GM21360 (cell line): ENCODE measurements around the gene ADARB2.

Source experiments
- ATAC-seq: cut with Tn5 transposase; IDR thresholded peaks from one replicate; pipeline ENCODE4 v1.9.1; 2021; ENCODE audit warnings: mild to moderate bottlenecking, moderate library complexity; ENCODE audit not compliant: unreplicated experiment

ADARB2 gene

DNA sequence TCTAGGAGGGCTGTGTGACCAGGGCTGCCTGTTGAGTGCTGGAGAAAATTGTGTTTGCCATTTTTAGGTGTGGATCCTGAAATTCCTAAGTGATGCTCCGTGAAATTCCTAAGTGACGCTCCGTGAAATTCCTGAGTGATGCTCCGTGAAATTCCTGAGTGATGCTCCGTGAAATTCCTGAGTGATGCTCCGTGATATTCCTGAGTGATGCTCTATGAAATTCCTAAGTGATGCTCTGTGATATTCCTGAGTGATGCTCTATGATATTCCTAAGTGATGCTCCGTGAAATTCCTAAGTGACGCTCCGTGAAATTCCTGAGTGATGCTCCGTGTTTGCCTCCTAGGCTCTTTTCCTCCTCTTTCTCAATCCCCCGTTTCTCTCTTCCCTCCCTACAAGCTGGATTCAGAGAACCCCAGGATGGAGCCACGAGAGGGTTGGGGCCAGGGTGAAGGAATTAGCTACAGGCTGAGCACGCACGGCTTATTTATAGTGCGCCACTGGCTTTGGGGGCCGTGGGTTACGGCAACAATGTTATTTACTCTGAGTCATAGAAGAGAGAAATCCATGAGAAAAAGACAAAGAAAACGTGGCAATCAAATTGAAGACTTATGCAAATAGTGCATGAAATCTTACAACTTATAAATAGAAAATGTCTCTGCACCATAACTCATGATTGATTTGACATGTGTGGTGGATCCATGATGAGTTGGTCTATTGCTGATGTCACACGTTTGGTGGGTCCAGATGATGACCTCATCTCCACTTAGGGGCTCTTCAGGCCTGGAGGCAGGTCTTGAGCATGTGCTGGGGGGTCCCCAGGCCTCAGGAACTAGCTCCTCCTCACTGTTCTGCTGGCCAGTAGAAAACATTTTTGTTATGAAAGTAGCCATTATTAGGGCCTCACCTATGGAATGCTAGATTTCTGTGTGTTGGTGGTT lies 456.6 kb downstream of the ADARB2 start:
- ATAC-seq = no peak

DNA sequence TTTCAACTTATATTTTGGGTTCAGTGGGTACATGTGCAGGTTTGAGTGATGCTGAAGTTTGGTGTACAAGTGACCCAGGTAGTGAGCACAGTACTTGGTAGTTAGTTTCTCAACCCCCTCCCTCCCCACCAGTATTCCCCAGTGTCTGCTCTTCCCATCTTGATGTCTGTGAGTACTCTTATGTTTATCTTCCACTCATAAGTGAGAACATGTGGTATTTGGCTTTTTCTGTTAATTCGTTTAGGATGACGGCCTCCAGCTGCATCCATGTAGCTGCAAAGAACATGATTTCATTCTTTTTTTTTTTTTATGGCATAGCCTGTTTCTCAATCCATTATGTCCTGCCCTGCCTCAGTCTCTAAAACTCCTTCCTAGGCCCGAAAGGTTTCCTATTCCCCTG lies 459.0 kb downstream of the ADARB2 start:
- no peak for ATAC-seq

GRCh38 chr10:1274701-1275544 lies 462.4 kb downstream of the ADARB2 start:
- no peak for ATAC-seq

- no peak for ATAC-seq
These were observed 463.1 kb downstream of the ADARB2 start for GRCh38 chr10:1274111-1274661.

DNA sequence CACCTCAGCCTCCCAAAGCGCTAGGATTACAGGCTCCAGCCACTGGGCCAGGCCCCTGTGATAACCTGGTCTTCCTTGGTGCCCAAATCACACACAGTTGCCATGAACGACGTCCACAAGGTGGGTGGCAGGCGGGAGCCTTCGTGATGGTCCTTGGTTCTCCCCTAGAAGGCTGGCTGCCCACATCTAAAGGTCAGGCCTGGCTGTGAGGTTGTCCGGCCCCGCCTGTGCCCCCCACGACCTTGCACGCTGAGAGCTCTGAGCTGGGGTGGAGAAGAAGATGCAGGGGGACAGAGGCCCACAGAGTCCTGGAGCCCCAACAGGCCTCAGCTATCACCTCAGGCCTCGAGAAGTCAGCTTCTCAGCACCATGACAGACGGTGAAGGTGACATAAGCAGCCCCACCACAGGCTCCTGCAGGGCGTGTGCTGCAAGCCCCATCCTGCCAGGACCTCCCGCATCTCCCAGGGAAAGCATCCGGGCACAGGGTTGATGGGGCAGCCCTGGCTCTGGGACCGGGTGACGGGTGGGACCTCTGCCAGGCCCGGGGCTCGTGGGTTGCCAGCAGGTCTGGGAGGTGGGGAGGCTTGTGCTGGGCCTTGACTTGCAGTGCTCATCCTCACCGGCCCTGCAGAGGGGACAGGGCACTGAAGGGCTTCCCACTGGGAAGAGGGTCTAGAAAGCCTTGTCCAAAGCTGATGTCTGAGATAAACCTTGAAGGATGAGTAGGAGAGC lies 463.8 kb downstream of the ADARB2 start:
- ATAC-seq = no peak

DNA sequence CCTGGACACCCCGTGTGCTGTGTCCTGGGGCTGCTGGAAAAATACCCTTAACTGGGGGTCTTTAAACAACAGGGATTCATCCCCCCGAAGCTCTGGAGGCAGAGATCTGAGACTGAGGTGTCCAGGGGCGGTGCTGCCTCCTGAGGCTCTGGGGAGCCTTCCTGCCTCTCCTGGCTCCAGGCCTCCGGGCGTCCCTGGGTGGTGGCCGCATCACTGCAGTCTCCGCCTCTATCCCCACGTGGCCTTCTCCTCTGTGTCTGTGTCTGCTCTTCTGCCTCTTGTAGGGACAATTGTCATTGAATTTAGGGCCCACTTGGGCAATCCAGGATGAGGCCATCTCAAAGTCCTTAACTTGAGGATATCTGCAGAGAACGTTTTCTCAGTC lies 464.6 kb downstream of the ADARB2 start:
- no peak for ATAC-seq

DNA sequence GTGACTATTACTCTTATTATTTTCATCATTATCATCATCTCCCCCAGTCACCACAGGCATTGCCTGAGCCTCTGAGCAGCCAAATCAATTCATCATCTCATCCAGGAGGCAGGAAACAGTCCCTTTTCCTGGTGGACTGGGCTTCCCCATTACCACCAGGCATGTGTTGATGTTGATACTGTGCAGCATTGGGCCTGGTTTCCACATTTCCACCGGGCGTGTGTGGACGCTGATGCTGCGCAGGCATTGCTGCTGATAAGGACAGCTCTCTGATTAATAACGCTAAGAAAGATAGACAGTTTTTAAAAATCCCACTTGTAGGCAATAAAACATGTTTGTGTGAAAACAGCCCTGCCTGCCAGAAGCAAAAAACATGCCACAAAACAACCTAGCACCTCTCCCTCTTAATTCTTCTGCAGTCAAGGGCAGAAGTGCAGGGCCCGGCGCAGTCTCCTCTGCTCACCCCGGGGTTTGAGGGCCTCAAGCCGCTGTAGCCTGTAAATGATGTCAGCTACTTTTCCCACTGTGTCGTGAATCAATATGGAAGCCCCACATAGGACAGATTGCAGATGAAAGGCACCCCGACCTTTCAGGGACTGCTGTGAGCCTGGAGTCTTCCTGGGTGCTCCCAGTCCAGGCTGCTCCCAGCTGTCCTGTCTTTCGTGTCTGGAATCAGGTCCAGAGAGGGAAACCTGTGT lies 465.1 kb downstream of the ADARB2 start:
- no peak for ATAC-seq

DNA sequence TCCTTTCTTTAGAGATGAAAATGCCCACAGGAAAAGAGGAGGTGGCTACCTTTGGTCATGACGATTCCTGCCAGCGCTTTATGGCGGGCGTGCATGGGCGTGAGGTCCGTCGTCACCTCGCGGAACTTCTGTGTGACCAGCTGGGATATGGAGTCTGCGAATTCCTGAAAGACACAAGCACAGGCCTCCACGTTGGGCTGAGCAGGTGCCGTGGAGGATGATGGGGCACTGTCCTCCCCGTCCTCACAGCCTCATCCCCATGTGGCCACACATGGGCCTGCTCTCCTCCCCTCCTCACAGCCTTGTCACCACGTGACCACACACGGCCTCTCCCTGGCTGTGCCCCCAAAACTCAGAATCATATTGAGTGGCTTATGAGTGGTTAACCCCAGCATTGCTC lies 466.4 kb downstream of the ADARB2 start:
- ATAC-seq = no peak

GRCh38 chr10:1270490-1270889 lies 466.8 kb downstream of the ADARB2 start:
- no peak for ATAC-seq

DNA sequence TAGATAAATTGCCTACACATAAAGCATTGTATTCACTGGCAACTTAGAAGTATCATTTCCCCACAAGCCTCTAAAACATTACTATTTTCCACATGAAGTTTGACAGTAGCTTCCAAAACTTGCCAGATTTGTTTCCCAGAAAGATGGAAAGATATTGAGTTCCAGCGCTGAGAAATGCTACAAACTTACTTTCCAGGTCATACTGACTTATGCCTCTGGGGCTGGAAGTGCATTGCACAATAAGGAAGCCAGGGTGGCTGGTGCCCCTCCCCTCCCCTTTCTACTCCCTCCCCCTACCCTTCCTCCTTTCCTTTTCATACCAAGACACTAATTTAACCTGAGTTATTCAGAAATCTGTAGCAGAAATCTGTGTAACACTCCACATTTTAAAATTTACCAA lies 468.5 kb downstream of the ADARB2 start:
- no peak for ATAC-seq

- ATAC-seq = no peak
These were observed 469.8 kb downstream of the ADARB2 start for GRCh38 chr10:1267568-1267967.

GRCh38 chr10:1267148-1267547 lies 470.2 kb downstream of the ADARB2 start:
- no peak for ATAC-seq

GRCh38 chr10:1266033-1266802 lies 471.1 kb downstream of the ADARB2 start:
- ATAC-seq = no peak

DNA sequence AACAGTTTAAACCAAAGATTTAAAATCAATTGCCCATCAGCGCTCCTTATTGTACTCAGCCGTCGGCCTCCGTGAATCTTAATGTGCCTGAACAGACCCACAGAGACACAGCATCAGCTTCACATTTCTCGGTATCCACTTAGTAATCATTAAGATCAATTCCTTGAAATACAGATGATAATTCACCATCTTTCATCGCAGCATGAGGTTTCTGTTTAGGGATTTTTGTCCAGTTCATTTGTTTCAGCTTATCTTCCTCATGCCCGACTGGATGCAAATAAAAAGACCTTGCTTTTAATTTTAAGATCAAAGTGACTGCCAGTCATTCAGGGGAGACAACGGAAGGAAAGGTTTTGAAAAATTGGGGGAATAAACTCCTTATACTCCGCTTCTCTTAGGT lies 473.3 kb downstream of the ADARB2 start:
- ATAC-seq = no peak

DNA sequence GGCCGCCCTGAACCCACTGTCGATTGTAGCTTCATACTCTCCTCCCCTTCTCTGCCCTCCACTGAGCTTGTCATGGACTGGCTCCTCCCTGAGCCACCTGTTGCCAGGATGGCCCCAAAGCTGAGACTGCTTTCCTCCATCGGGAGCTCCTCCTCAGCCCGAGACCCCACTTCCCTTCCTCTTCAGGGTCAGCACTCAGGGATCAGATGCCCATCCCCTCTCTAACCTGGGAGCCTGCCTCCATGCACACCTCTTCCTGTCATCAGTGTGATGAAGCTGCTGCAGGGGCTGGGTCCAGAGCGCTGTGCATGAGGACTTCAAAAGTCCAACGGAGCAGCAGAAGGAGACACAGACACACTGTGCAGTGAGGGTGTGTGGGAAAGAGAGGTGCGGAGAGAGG lies 480.1 kb downstream of the ADARB2 start:
- ATAC-seq = no peak

DNA sequence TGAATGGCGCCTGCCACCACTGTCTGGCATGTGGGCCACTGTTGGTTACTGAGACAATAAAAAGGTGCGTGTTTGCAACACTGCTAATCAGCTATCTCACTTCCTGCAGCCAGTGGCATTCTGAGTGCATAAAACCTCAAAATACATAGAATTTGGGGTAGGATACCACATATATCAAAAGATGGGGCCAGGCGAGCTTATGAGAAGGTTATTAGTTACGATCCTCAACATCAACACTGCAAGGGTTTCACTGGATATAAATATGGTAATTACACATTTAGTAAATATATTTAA lies 480.9 kb downstream of the ADARB2 start:
- no peak for ATAC-seq

- ATAC-seq = no peak
These were observed 481.5 kb downstream of the ADARB2 start for GRCh38 chr10:1255600-1256431.

DNA sequence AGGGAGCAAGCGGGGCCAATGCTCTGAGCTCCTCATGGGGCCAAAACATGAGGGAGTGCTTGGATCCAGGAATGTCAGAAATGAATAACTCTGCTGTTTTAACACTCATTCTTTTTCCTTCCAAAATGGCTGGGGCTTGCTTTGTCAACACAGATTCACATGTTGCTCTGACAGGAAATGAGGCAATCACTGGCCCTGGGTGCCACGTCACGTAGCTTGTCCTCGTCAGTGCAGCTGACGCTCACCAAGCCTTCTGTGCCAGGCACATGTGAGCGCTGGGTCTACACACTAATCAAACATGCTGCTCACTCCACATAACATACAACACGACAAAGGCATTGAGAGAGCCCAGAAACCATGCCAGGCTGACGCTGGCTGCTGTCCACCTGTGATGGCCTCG lies 482.2 kb downstream of the ADARB2 start:
- no peak for ATAC-seq
